Measurements from ENCODE around the gene ACOX1.
A peak's percentile ranks its signal among the peaks of the same experiment; 100 is the strongest.
"Not testable (repeated sequence)": the region's sequence is repeated elsewhere in the genome, so short reads cannot be mapped to it uniquely, and the experiment has no call there.

Gene ACOX1

DNA sequence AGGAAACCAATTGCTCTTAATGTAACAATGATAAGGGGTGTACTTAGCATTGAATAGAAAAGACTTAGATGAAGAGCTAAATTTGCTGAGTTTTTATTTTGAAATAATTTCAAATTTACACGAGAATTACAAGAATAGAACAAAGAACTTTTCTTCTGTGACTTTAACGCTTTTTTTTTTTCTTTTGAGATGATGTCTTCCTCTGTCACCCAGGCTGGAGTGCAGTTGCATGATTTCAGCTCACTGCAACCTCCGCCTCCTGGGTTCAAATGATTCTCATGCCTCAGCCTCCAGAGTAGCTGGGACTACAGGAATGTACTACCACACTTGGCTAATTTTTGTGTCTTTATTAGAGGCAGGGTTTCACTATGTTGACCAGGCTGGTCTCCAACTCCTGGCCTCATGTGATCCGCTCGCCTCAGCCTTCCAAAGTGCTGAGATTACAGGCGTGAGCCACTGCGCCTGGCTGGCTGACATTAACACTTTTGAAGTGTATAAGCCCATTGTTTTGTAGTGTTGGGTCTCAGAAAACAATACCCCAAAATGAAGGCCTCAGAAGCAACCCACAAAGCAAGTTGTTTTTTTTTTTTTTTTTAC, 2.2 kb upstream of the ACOX1 start:
- DNase-seq (ENCODE audit: low read depth): no peak

DNA sequence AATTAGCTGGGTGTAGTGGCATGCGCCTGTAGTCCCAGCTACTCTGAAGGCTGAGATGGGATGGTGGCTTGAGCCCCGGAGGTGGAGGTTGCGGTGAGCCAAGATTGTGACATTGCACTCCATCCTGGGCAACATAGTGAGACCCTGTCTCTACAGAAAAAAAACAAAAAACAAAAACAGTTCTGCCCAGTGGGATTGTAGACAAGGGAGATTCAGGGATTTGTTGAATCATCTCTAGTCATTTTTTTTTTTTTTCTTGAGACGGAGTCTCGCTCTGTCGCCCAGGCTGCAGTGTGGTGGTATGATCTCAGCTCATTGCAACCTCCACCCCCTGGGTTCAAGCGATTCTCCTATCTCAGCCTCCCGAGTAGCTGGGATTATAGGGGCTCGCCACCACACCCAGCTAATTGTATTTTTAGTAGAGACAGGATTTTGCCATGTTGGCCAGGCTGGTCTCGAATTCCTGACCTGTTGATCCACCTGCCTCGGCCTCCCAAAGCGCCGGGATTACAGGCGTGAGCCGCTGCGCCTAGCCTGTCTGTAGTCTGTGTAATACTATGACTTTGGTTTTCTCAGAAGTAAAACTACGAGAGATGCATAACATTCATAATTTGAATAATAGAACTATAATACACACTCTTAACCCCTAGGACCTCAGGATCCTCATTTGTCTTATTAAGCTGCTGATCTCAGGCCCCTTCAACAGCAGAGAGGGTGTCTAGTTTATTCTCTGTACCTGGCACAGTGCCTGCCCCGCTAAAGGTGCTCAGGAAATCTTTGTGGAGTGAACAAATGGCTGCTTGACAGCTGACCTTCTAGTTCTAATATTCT, 1.4 kb upstream of the ACOX1 start:
- DNase-seq (ENCODE audit: low read depth): no peak

DNA sequence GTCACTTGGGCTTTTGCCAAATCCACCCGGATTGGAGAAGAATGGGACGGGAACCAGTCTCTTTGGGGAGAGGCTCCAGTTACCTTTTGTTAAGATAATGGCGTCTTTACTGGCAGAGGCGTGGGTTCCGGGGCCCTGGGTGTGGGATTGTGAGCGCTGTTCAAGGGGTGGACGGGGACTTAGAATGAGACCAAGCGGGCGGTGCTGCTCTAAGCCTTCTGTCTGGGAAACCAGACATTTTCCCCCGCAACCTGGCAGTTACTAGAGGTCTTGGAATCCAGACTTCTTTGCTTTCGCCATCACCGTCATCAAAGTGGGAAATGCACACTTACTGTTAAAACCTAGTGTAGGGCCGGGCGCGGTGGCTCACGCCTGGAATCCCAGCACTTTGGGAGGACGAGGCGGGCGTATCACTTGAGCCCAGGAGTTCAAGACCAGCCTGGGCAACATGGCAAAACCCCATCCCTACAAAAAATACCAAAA, 780 bp upstream of the ACOX1 start:
- no peak for DNase-seq (ENCODE audit: low read depth)

DNA sequence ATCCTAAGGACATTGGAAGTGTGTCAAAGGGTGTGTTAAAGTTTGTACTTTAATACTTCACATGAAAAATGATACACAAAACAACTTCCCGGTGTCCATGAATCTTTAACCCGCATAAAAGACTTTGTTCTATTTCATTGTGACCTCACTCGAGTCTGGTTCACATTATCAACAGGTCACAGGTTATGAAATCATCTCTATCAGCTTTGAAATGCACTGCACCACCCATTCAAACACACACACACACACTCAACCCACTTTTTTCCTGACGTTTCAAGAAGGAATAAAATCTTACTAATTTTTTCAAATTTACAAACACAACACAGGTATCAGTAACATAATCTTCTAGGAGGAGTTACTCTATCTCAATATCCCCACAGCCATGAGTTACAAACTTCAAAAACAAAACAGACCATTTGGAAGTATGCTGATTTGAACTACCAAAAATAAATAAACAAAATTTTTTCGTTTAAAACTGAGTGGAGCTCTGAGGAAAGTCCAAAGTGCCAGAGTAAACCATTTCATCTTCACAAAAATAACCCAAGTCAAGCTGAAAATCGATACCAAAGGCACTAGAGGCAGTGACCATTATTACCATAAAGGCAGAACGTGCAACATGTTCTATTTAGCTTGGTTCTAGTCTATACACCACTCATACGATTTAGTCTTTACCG, 2.7 kb downstream of the ACOX1 start:
- no peak for DNase-seq (ENCODE audit: low read depth)

DNA sequence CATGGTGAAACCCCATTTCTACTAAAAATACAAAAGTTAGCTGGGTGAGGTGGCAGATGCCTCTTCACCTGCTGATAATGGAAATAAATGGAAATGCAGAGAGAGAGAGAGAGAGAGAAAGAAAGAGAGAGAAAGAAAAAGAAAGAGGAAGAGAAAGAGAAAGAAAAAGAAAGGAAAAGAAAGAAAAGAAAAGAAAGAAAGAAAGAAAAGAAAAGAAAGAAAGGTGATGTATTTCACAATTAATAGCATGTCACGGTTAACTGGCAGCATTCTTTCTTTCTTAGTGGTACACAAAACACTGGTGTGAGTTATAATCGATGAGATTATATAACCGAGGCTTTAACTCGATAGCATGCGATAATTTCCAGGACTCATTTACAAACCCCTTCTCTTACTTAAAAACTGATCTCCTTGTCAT, 3.2 kb downstream of the ACOX1 start:
- DNase-seq (ENCODE audit: low read depth): no peak

DNA sequence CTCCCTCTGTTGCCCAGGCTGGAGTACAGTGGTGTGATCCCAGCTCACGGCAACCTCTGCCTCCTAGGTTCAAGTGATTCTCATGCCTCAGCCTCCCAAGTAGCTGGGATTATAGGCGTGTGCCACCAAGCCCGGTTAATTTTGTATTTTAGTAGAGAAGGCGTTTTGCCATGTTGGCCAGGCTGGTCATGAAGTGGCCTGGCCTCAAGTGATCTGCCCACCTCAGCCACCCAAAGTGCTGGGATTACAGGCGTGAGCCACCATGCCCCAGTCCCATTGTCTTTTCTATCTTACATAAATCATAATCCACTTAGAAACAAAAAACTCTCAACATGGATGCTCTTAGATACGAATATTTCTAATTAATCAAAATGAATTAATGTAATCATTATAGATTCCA, 3.8 kb downstream of the ACOX1 start:
- DNase-seq (ENCODE audit: low read depth): not testable (repeated sequence)

- no peak for DNase-seq (ENCODE audit: low read depth)
These were observed 8.3 kb downstream of the ACOX1 start for GRCh38 chr17:75970626-75971025.

DNA sequence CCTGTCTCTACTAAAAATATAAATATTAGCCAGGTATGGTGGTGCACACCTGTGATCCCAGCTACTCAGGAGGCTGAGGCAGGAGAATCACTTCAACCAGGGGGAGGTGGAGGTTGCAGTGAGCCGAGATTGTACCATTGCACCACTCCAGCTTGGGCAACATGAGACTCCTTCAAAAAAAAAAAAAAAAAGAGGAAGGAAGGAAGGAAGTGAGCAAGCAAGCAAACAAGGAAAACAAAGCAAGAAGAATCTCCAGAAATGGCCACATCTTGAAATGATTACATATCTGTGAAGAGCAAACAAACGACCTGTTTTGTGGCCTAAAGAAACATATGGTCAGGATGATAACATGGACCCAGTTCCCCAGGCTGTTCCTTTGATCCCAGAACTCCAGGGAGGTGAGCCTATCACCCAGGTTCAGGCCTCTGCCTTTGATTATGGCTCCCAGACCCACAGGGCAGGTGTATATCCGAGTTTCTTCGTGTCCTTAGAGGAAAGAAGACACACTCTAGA, 8.9 kb downstream of the ACOX1 start:
- DNase-seq (ENCODE audit: low read depth): peak; percentile 23

GRCh38 chr17:75969044-75969443, 9.9 kb downstream of the ACOX1 start:
- not testable (repeated sequence) for DNase-seq (ENCODE audit: low read depth)

GRCh38 chr17:75965468-75965867, 13.5 kb downstream of the ACOX1 start:
- DNase-seq (ENCODE audit: low read depth): no peak

DNA sequence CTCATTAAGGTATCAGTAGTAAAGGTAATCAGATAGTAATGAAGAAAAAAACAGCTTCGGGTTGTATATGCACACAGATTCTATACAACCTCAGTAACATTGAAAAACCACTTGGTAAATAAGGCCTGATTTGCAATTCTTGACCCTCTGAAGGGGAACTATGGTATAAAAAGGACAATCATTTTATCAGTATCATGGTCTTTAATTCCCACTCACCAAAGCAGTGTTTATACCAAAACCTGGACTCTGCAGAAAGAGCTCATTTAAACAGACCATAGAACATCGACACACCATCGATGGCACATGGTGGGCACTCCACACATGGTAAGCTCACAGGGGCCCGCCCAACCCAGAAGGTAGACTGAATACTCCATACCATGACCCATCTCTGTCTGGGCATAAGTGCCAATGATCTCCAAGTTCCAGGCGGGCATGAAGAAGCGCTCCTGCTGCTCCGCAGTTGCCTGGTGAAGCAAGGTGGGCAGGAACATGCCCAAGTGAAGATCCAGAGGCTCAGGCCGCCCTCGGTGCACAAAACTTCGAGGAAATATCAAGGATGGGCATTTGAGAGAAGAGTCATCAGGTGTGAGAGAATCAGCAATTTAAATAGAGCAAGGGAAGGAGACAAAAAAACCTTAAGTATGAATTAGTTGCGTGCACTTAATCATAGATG, 19.0 kb downstream of the ACOX1 start:
- no peak for DNase-seq (ENCODE audit: low read depth)

DNA sequence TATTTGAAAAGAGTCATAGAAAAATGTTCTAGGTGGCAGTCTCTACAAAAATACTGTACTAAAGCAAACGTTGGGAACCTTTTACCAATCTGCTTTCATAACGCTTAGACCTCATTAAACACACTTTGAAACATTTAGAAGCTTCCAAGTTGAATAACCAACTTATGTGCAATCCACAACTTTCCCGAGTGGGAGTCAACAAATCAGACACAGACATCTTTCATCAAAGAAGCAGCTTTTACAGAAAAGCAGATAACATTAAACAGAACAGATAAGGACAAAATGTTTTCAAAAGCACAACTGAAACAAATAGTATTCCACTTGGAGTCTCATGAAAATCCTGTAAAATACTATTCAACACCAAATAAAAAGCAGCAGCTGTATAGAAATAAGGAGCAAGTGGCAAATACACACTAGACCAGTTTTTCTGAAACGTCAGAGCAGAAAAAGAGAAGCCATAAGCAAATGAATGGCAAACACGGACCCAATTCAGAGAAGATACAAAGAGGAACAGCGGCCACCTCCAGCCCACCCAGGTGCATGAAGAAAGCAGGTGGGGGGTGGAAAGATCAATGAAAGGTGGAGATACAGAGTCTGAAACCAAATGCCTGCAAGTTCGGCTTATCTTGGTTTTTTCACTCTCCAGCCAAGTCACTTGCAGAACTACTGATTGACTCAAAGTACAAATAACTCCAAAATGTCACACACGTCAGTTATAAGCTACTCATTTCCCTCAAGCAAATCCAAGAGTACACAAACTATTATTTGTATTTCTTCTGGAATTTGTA, 19.7 kb downstream of the ACOX1 start:
- DNase-seq (ENCODE audit: low read depth): no peak

GRCh38 chr17:75950855-75951554, 28.0 kb downstream of the ACOX1 start:
- DNase-seq (ENCODE audit: low read depth): no peak

DNA sequence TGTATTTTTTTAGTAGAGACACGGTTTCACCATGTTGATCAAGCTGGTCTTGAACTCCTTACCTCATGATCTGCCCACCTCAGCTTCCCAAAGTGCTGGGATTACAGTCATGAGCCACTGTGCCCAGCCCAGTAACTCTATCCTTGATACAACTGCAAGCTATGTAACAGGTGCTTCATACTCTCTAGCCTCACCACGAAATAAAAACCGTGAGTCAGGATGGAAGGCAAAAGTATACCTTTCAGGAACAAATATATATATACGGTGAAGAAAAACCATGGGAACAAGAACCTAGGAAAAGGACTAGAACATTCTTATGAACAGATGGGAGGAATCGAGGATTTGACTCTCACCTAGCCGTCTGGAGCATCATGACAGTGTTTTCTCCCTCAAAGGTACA, 28.5 kb downstream of the ACOX1 start:
- no peak for DNase-seq (ENCODE audit: low read depth)

GRCh38 chr17:75945211-75945610, 33.8 kb downstream of the ACOX1 start:
- no peak for DNase-seq (ENCODE audit: low read depth)

GRCh38 chr17:75943491-75943890, 35.5 kb downstream of the ACOX1 start:
- no peak for DNase-seq (ENCODE audit: low read depth)

DNA sequence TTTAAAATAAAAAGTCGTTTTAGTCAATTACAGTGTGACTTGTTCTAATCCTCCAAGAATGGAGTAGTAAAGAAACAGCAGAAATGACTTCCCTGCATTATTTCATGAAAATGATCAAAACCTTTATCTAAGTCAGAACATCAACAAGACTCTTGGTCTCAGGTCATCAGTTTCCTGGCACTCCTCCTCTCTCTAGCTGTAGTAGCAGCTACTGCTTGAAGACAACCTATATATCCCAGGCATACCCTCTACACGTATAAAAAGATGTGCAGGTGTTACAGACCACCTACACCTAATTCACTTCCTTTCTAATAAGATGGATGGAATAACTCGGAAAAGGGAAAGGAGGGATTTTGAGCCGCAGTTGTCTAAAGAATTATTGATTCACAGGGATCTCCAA, 36.5 kb downstream of the ACOX1 start:
- no peak for DNase-seq (ENCODE audit: low read depth)

- no peak for DNase-seq (ENCODE audit: low read depth)
These were observed 37.5 kb downstream of the ACOX1 start for GRCh38 chr17:75941442-75941819.

GRCh38 chr17:75940727-75941441, 38.1 kb downstream of the ACOX1 start, which contains the start of gene FBF1:
TSS of gene FBF1 (minus strand) at chr17:75941042. CDS start at chr17:75938149, 2,893 bp downstream.
- DNase-seq (ENCODE audit: low read depth): peak; percentile 74

- no peak for DNase-seq (ENCODE audit: low read depth)
These were observed 41.3 kb downstream of the ACOX1 start for GRCh38 chr17:75937652-75938051.

Measured in HS-5 (cell line).